HepG2 (cell line): ENCODE measurements around the gene TAS2R19. TPM values are rescaled to one million over a fixed set of nuclear protein-coding genes. Genes with fewer than 3 reads are reported as not detected.

Experiments used
- GATAD2A ChIP-seq: IDR thresholded peaks from 2 replicates; pipeline ENCODE4 v1.6.1; 2016
- KDM5B ChIP-seq: sonication (generic); formaldehyde crosslinking; IDR thresholded peaks from 2 replicates; pipeline ENCODE4 v1.4.0; 2020; ENCODE audit warnings: missing genetic modification reagents, mild to moderate bottlenecking, borderline replicate concordance
- MEF2D ChIP-seq: sonication (generic); formaldehyde crosslinking; IDR thresholded peaks from 2 replicates; pipeline ENCODE4 v1.5.1; 2020; ENCODE audit warnings: mild to moderate bottlenecking, missing genetic modification reagents
- RERE ChIP-seq: IDR thresholded peaks from 2 replicates; pipeline ENCODE4 v1.6.1; 2016; ENCODE audit warnings: low read depth, missing genetic modification reagents, missing compliant biosample characterization
- TBX2 ChIP-seq: sonication (generic); formaldehyde crosslinking; IDR thresholded peaks from 2 replicates; pipeline ENCODE4 v1.5.0; 2020; ENCODE audit warnings: missing genetic modification reagents, mild to moderate bottlenecking, borderline replicate concordance
- TCF7 ChIP-seq: sonication (generic); IDR thresholded peaks from 2 replicates; pipeline ENCODE4 v1.6.1; 2016; ENCODE audit warnings: antibody characterized with exemption, low read depth
- ZBTB38 ChIP-seq: sonication (generic); formaldehyde crosslinking; IDR thresholded peaks from 2 replicates; pipeline ENCODE4 v1.5.1; 2020; ENCODE audit warnings: mild to moderate bottlenecking, missing genetic modification reagents
- ZBTB4 ChIP-seq: sonication (generic); formaldehyde crosslinking; IDR thresholded peaks from 2 replicates; pipeline ENCODE4 v1.4.0; 2020; ENCODE audit warnings: missing genetic modification reagents, mild to moderate bottlenecking, borderline replicate concordance
- ZMYM4 ChIP-seq: sonication (generic); formaldehyde crosslinking; IDR thresholded peaks from 2 replicates; pipeline ENCODE4 v1.8.1; 2023; ENCODE audit warnings: mild to moderate bottlenecking, missing genetic modification reagents
- ZNF230 ChIP-seq: sonication (generic); formaldehyde crosslinking; IDR thresholded peaks from 2 replicates; pipeline ENCODE4 v1.4.0; 2020; ENCODE audit warnings: mild to moderate bottlenecking, missing genetic modification reagents
- ZNF275 ChIP-seq: sonication (generic); formaldehyde crosslinking; IDR thresholded peaks from 2 replicates; pipeline ENCODE4 v1.8.0; 2022; ENCODE audit warnings: missing genetic modification reagents, mild to moderate bottlenecking, inconsistent platforms, borderline replicate concordance
- ZNF281 ChIP-seq: sonication (generic); formaldehyde crosslinking; IDR thresholded peaks from 2 replicates; pipeline ENCODE4 v1.4.0; 2020; ENCODE audit warnings: missing genetic modification reagents, borderline replicate concordance
- ZNF570 ChIP-seq: sonication (generic); formaldehyde crosslinking; IDR thresholded peaks from 2 replicates; pipeline ENCODE4 v1.4.0; 2020; ENCODE audit warnings: mild to moderate bottlenecking, missing genetic modification reagents, borderline replicate concordance
- ZNF597 ChIP-seq: sonication (generic); formaldehyde crosslinking; IDR thresholded peaks from 2 replicates; pipeline ENCODE4 v1.5.0; 2020; ENCODE audit warnings: missing genetic modification reagents
- ZNF768 ChIP-seq: sonication (generic); formaldehyde crosslinking; IDR thresholded peaks from 2 replicates; pipeline ENCODE4 v1.4.0; 2020; ENCODE audit warnings: missing genetic modification reagents
- polyA plus RNA-seq, 8 experiments: library from polyadenylated mRNA; depleted of rRNA in 3 of 8; stranded (reverse) in 7 of 8; unstranded in 1 of 8; fragments of >200 nt; fragmentation: Illumina TruSeq in 4 of 8; extraction: Trizol in 4 of 8; gene quantifications; 2 replicates each; pipeline versions ENCODE4 v1.2.1 to v1.2.3, GENCODE V29; 2011 to 2016; ENCODE audit warnings: low read depth in 4 of 8, missing spikeins in 1 of 8, mixed read lengths in 1 of 8; ENCODE audit not compliant: insufficient read depth in 1 of 8
- total RNA-seq, 5 experiments: library from RNA; depleted of rRNA; stranded (reverse); fragments of >200 nt; fragmentation: Illumina TruSeq; extraction: Trizol; gene quantifications; 2 replicates each; pipeline ENCODE4 v1.2.3, GENCODE V29; 2016; ENCODE audit warnings: low read depth in 1 of 5
- TF ChIP-seq, protein P1 (sequence below): sonication (generic); formaldehyde crosslinking; IDR thresholded peaks from 2 replicates; pipeline ENCODE4 v1.4.0; 2020; ENCODE audit warnings: mild to moderate bottlenecking, missing genetic modification reagents

The TAS2R19 gene
- total and polyA plus RNA-seq, 2 of the 13 experiments (the other 11 are each of a cell fraction or from before 2014, with no cell fraction given), result 0.62 to 5.3 TPM

DNA sequence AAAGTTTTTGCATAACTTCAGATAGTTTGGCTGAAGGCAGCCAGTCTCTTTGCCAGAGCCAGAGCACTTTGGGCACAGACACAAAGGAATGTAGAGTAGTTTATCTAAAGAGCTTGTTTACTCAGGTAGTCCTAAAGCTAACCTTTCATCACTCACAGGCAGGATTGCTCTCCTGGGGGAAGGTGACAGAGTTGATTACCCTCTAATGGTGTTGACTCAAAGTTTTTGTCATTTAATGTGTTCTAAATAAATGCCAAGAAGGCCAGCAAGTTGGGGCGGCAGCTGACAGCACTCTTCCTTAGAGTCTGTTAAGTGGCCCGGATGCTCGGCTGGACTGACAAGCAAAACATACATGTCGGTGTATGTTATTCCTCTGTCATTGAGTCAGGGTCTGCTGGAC is 49.0 kb upstream of the TAS2R19 start (continued):
- TF ChIP-seq ZBTB4 (CRISPR knock-in tag) (no peak), MEF2D (no peak), ZNF230 (CRISPR knock-in tag) (no peak), ZNF570 (CRISPR knock-in tag) (no peak), ZMYM4 (CRISPR knock-in tag) (0 out of 2 replicates have a peak, but pooled peaks have one; percentile 23), GATAD2A (CRISPR knock-in tag) (peak; percentile 49), ZNF768 (CRISPR knock-in tag) (no peak), TCF7 (peak; percentile 50), ZNF275 (no peak), ZBTB38 (CRISPR knock-in tag) (no peak), ZNF281 (no peak), TBX2 (CRISPR knock-in tag) (peak; percentile 69), RERE (CRISPR knock-in tag) (0 out of 2 replicates have a peak, but pooled peaks have one; percentile 46), ZNF597 (no peak), KDM5B (CRISPR knock-in tag) (no peak)
- TF ChIP-seq, protein P1, sequence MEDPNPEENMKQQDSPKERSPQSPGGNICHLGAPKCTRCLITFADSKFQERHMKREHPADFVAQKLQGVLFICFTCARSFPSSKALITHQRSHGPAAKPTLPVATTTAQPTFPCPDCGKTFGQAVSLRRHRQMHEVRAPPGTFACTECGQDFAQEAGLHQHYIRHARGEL, result no peak
